Endodermal cell (in vitro differentiated cells): Measurements from ENCODE around the gene GJC1. TPM values are rescaled to one million over a fixed set of nuclear protein-coding genes. Genes with fewer than 3 reads are reported as not detected.

Experiments used
- DNase-seq: peaks from one replicate; pipeline ENCODE4 v3.0.0-alpha.2; 2017
- H3K27ac ChIP-seq: 2 replicates; pipeline ENCODE4 v1.5.1; 2013; ENCODE audit warnings: mild to moderate bottlenecking, low read depth, low read length, moderate library complexity
- H3K27me3 ChIP-seq: 2 replicates; pipeline ENCODE4 v1.6.1; 2013; ENCODE audit warnings: mild to moderate bottlenecking, low read length, moderate library complexity; ENCODE audit not compliant: insufficient read depth, control insufficient read depth, poor library complexity, severe bottlenecking
- H3K36me3 ChIP-seq: 2 replicates; pipeline ENCODE4 v1.7.0; 2013; ENCODE audit warnings: mild to moderate bottlenecking, low read length, moderate library complexity; ENCODE audit not compliant: control insufficient read depth, insufficient read depth
- H3K4me1 ChIP-seq: one replicate; pipeline ENCODE4 v1.7.0; 2013; ENCODE audit warnings: low read length; ENCODE audit not compliant: control insufficient read depth, insufficient read depth
- H3K4me3 ChIP-seq: 2 replicates; pipeline ENCODE4 v1.5.1; 2013; ENCODE audit warnings: mild to moderate bottlenecking, low read length, moderate library complexity
- H3K9ac ChIP-seq: 2 replicates; pipeline ENCODE4 v1.6.1; 2013; ENCODE audit warnings: mild to moderate bottlenecking, low read length, moderate library complexity; ENCODE audit not compliant: poor library complexity, severe bottlenecking; ENCODE audit errors: extremely low read depth
- H3K9me3 ChIP-seq: 2 replicates; pipeline ENCODE4 v1.6.1; 2013; ENCODE audit warnings: mild to moderate bottlenecking, low read length, moderate library complexity; ENCODE audit not compliant: control insufficient read depth
- H3K27ac Mint-ChIP-seq: 2 replicates; pipeline ENCODE4 v1.8.0; 2020; ENCODE audit warnings: mixed read lengths
- H3K27me3 Mint-ChIP-seq: 2 replicates; pipeline ENCODE4 v1.8.0; 2021; ENCODE audit warnings: mild to moderate bottlenecking, mixed read lengths; ENCODE audit not compliant: insufficient read depth
- H3K36me3 Mint-ChIP-seq: 2 replicates; pipeline ENCODE4 v1.8.0; 2020; ENCODE audit warnings: low read depth, mixed read lengths
- H3K4me1 Mint-ChIP-seq: 2 replicates; pipeline ENCODE4 v1.8.0; 2020; ENCODE audit warnings: mixed read lengths
- H3K4me3 Mint-ChIP-seq: 2 replicates; pipeline ENCODE4 v1.8.0; 2020; ENCODE audit warnings: mild to moderate bottlenecking, moderate library complexity, mixed read lengths
- H3K9me3 Mint-ChIP-seq: 2 replicates; pipeline ENCODE4 v1.8.0; 2020; ENCODE audit warnings: mild to moderate bottlenecking, mixed read lengths
- WGBS, 2 experiments: methylation state at CpG; one replicate each; pipeline versions ENCODE4 v1.1.5 to v1.1.7; 2013; ENCODE audit warnings: missing lambda C conversion rate in 2 of 2, mixed read lengths in 1 of 2; ENCODE audit not compliant: insufficient coverage in 1 of 2, insufficient read length in 1 of 2; 5-methylcytosine and 5-hydroxymethylcytosine counted together
- long read RNA-seq, 4 experiments: library from polyadenylated mRNA in 2 of 4; library from RNA in 1 of 4; library from capped mRNA in 1 of 4; stranded (forward) in 3 of 4; unstranded in 1 of 4; transcript quantifications; one replicate each; pipeline ENCODE4 v2.0.0, GENCODE V29; 2020 to 2021; ENCODE audit warnings: inconsistent platforms in 1 of 4
- polyA plus RNA-seq, 2 experiments: library from polyadenylated mRNA; stranded (reverse); fragments of 50-300 nt; gene quantifications; one replicate each; pipeline ENCODE4 v1.2.3, GENCODE V29; 2013
- total RNA-seq, 2 donors: library from RNA; stranded (reverse); fragmentation: NEBNext Ultra II Directional in 1 of 2; extraction: Animal tissue kit (Norgen Biotek cat#: 25700) in 1 of 2; gene quantifications; 2 replicates in 1 of 2; 3 replicates in 1 of 2; pipeline ENCODE4 v1.2.1, GENCODE V29; 2021
- TF ChIP-seq, protein P1 (sequence below): fragments of 200-600 bp; sonication (generic); conservative IDR thresholded peaks from 2 replicates; pipeline ENCODE4 v1.5.0; 2021; ENCODE audit warnings: antibody characterized with exemption, mild to moderate bottlenecking

GJC1 gene
- 100 to 1,000 TPM in 1 of 2 donors, 10 to 100 TPM in 1; 81.9 to 108 TPM for total RNA-seq
- 55.9 TPM for polyA plus RNA-seq (2013, experiment 1 of 2)
- polyA plus RNA-seq (2013, experiment 2 of 2), result 55.1 TPM
- long read RNA-seq, experiment 1, partial matches to known transcripts, result 0 of 11 reads
- long read RNA-seq, experiment 1, other reads (novel, unspliced or antisense), result 7 of 11 reads
- long read RNA-seq, experiment 2, full-length matches to known transcripts, result 22 of 31 reads
- long read RNA-seq, experiment 2, partial matches to known transcripts, result 2 of 31 reads
- long read RNA-seq, experiment 2, other reads (novel, unspliced or antisense), result 7 of 31 reads
- long read RNA-seq, experiment 3, full-length matches to known transcripts, result 19 of 40 reads
- long read RNA-seq, experiment 3, partial matches to known transcripts, result 0 of 40 reads
- long read RNA-seq, experiment 3, other reads (novel, unspliced or antisense), result 21 of 40 reads
- long read RNA-seq, experiment 4, full-length matches to known transcripts, result 5 of 10 reads
- long read RNA-seq, experiment 4, partial matches to known transcripts, result 0 of 10 reads
- long read RNA-seq, experiment 4, other reads (novel, unspliced or antisense), result 5 of 10 reads

DNA sequence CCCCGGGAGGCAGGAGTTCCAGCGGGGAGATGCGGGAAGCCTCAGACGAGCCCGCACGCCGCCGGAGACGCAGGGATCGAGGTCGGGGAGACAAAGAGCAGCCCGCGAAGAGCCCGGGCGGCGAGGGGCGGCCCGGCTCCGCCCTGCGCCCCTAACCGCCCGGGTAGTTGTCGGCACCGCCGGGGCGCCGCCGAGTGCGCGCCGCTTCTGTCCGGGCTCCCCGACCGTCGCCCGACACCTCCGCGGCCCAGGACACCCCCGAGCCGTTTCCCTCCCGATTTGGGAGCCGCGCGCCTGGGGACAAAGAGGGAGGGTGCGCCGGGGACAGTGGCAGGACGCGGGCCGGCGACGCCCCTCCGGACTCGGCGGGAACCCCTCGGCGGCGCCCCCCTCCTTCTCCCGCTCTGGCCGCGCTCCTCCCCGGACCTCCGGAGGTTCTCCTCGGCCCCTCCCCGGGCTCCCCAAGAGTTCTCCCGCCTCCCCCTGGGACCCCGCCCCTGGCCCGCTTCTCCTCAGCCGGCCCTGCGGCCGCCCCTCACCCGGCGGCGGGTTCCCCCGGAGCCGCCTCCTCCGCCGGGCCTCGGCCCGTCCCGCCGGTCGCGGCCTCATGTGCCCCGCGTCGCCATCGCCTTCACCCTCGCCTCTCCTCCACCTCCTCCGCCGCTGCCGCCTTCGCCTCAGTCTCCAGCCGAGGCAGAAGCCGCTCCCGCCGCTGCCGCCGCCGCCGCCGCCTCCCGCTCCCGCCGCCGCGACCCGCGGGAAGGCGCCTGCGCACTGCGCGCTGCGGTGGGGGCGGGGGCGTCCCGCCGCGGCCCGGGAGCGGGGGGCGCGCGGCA, at the start of gene GJC1:
TSS of gene GJC1 (minus strand) at position 765 of the 836 bp plus-strand sequence. CDS start 24,470 bp downstream, outside the sequence.
- peak within 1 kb of the TSS; percentile 88 for H3K27ac Mint-ChIP-seq
- DNase-seq, result peak; percentile 89
- Histone ChIP-seq H3K27me3 (no peaks in the 10 kb centered on the region), H3K9me3 (no peaks in the 10 kb centered on the region), H3K4me1 (peaks cover 10% of the 10 kb centered on the region), H3K9ac (peak within 1 kb of the TSS; percentile 58), H3K4me3 (peak within 1 kb of the TSS; percentile 93), H3K27ac (peak within 1 kb of the TSS; percentile 77), H3K36me3 (peaks cover under 1% of the 10 kb centered on the region)
- no peaks in the 10 kb centered on the region for H3K9me3 Mint-ChIP-seq
- H3K36me3 Mint-ChIP-seq, result no peaks in the 10 kb centered on the region
- H3K4me1 Mint-ChIP-seq, result peaks cover 22% of the 10 kb centered on the region
- TF ChIP-seq, protein P1, sequence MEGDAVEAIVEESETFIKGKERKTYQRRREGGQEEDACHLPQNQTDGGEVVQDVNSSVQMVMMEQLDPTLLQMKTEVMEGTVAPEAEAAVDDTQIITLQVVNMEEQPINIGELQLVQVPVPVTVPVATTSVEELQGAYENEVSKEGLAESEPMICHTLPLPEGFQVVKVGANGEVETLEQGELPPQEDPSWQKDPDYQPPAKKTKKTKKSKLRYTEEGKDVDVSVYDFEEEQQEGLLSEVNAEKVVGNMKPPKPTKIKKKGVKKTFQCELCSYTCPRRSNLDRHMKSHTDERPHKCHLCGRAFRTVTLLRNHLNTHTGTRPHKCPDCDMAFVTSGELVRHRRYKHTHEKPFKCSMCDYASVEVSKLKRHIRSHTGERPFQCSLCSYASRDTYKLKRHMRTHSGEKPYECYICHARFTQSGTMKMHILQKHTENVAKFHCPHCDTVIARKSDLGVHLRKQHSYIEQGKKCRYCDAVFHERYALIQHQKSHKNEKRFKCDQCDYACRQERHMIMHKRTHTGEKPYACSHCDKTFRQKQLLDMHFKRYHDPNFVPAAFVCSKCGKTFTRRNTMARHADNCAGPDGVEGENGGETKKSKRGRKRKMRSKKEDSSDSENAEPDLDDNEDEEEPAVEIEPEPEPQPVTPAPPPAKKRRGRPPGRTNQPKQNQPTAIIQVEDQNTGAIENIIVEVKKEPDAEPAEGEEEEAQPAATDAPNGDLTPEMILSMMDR, result no peak
- 0% methylated on average over 19 to 123 of the region's 123 CpGs for WGBS, 2 experiments
- peaks cover 7% of the 10 kb centered on the region for H3K27me3 Mint-ChIP-seq
- peak within 1 kb of the TSS; percentile 84 for H3K4me3 Mint-ChIP-seq

DNA sequence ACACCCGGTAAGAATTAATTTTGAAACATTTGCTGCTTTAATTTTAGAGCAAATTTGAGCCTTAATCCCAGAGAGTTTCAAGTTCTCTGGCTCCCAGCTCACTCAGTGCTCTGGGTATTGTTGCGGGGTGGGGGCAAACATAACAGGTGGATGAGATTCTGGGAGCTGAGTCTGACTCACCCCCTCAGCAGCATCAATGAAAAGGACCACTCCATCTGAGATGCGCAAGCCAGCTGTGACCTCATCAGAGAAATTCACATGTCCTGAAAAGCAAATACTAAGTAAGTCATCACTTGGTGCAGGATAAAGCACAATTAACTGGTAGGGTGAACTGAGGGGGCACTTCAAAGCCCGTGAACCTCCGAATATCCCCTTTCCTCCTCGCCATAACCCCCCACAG, 49.3 kb upstream of the GJC1 start:
- Mint-ChIP-seq H3K4me1 (no peaks in the 10 kb centered on the region), H3K9me3 (no peaks in the 10 kb centered on the region), H3K36me3 (peaks cover 67% of the 10 kb centered on the region), H3K4me3 (no peak overlapping the region), H3K27me3 (no peaks in the 10 kb centered on the region), H3K27ac (no peak overlapping the region)
- no peak for DNase-seq
- Histone ChIP-seq H3K4me3 (no peak overlapping the region), H3K9ac (no peak overlapping the region), H3K27ac (no peak overlapping the region), H3K4me1 (no peaks in the 10 kb centered on the region), H3K27me3 (no peaks in the 10 kb centered on the region), H3K9me3 (no peaks in the 10 kb centered on the region), H3K36me3 (peaks cover 91% of the 10 kb centered on the region)
- WGBS, 2 experiments, result 95 to 100% methylated on average over 3 to 6 of the region's 6 CpGs
- TF ChIP-seq, protein P1, result no peak

DNA sequence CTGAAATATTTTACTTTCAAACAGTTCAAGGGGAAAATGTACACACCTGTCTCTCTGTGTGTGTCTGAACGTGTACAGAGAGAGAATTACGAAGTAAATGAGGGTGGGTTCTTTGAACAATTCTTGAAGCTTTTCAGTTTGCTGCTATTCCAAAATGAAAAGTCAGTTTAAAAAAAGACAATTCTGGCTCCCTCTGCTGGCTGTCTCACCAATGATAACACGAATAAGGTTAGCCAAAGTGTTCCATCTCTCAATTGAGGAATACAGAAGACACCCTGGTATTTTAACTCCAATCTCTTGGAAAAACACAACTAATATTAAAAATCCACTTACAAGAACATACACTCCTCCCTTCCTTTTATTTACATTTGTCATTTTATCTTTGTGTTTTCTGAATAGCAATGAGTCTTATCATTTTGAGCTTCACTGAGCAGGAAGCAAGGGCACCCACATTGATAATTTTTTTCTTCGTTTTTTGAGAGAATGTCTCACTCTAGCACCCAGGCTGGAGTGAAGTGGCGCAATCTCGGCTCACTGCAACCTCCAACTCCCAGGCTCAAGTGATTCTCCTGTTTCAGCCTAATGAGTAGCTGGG, 48.6 kb upstream of the GJC1 start:
- Mint-ChIP-seq H3K27ac (no peak overlapping the region), H3K27me3 (no peaks in the 10 kb centered on the region), H3K4me1 (no peaks in the 10 kb centered on the region), H3K4me3 (no peak overlapping the region), H3K9me3 (no peaks in the 10 kb centered on the region), H3K36me3 (peaks cover 71% of the 10 kb centered on the region)
- Histone ChIP-seq H3K4me1 (no peaks in the 10 kb centered on the region), H3K36me3 (peaks cover 91% of the 10 kb centered on the region), H3K9me3 (no peaks in the 10 kb centered on the region), H3K27ac (no peak overlapping the region), H3K27me3 (no peaks in the 10 kb centered on the region), H3K9ac (no peak overlapping the region), H3K4me3 (no peak overlapping the region)
- WGBS, 2 experiments, result 62 to 74% methylated on average over 4 to 6 of the region's 6 CpGs
- DNase-seq, result peak; percentile 70
- TF ChIP-seq, protein P1, result peak; percentile 83
